Esophagus squamous epithelium (tissue), 4 donors: ENCODE data around the gene ASAP2.

Experiments
- CTCF ChIP-seq, 6 experiments: fragments of 450-650 bp in 4 of 6; fragments of 200-600 bp in 2 of 6; sonication (generic) in 2 of 6; IDR thresholded peaks; one replicate each; pipeline ENCODE4 v1.5.1; 2016 to 2019; ENCODE audit warnings: antibody characterized with exemption in 6 of 6, mild to moderate bottlenecking in 4 of 6, moderate library complexity in 4 of 6
- POLR2A ChIP-seq, 4 donors: fragments of 450-650 bp; IDR thresholded peaks; one replicate each; pipeline ENCODE4 v1.6.1; 2017; ENCODE audit warnings: antibody characterized with exemption in 4 of 4, mild to moderate bottlenecking in 4 of 4, moderate library complexity in 3 of 4

DNA sequence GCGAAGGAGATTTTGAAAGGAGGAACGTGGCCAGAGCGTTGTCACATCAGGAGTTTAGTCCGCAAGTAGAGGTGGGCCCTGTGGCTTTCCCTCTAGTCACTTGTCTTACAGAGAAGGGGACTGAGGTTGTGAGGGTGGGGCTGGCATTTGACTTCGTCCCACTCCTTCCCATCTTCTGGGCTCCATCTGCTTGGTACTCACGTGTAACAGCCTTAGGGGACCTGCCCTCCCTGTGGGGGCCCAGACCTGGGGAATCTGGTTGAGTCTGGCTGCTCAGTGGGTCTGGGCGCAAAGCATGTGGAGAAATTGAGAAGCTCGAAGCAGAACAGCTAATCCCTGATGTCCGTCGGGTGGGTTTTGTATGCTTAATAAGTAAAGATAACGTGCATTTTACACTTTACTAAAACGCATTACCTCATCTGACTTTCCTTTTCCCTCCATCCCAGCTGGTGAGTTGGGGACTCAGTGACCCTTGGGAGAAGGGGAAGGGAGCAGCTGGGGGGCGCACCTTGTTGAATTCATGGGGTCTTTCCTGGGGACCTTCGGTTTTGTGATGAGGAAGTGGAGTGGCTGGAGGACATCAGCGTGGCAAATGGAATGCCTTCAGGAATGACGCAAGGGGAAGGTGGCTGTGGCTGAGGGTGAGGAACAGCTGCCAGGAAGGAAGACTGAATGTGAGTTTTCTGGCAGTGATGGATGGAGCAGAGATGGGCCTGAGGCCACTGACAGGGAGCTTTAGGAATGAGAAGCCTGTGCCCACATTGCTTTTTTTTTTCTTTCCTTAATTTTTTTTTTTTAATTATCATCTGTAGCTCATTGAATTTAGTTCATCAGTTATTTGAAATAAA, 44.8 kb downstream of the ASAP2 start:
- TF ChIP-seq CTCF (IDR thresholded peaks at IDR 0.05) (no peak), POLR2A (IDR thresholded peaks at IDR 0.05) (no peak)
